OCI-LY3 (cell line): ENCODE results near the gene CACNG7.

Experiments
- EZH2phosphoT487 ChIP-seq: fragments of 200-600 bp; shearing (Covaris generic); IDR thresholded peaks from 2 replicates; pipeline ENCODE4 v1.6.1; 2018; ENCODE audit warnings: antibody characterized with exemption, mixed run types, low read depth
- TF ChIP-seq, protein P1 (sequence below): fragments of 200-600, 300-600 bp; sonication (generic); IDR thresholded peaks from 2 replicates; pipeline ENCODE4 v1.5.1; 2014; ENCODE audit warnings: antibody characterized with exemption, low read length, low read depth

DNA sequence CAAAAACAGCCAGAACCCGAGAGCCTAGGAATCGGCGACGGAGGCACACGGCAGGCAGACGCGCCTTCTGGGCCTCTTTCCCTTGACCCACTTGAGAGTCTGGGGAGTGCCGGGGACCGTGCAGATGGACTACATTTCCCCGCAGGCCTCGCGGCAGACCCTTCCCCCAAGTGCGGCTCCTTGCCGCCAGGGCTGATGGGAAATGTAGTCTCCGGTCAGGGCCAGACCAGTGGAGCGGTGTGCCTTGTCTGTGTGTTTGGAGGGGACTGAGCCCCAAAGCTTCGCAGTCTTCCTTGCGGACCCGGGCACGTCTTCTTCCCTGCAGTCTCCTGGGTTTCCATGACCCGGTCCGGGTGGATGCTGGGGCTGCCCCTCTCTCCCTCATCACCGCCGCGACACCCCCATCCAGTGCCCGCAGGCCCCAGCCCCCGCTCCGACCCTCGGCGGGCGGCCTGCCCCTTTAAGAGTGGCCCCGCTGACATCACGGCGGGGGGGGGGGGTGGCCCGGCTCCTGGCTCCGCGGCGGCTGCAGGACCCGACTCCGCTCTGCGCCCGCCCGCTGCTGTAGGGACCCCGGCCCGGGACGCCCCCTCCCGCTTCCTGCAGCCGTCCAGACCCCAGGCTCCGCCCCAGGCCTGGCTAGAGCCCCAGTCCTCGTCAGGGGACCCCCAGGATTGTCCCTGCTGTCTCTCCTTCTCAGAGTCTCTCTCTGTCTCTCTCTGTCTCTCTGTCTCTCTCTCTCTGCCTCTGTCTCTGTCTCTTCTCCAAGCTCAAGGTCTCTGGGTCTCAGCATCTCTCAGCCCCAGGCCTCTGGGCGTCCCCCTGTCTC, 758 bp upstream of the CACNG7 start:
- TF ChIP-seq, protein P1, sequence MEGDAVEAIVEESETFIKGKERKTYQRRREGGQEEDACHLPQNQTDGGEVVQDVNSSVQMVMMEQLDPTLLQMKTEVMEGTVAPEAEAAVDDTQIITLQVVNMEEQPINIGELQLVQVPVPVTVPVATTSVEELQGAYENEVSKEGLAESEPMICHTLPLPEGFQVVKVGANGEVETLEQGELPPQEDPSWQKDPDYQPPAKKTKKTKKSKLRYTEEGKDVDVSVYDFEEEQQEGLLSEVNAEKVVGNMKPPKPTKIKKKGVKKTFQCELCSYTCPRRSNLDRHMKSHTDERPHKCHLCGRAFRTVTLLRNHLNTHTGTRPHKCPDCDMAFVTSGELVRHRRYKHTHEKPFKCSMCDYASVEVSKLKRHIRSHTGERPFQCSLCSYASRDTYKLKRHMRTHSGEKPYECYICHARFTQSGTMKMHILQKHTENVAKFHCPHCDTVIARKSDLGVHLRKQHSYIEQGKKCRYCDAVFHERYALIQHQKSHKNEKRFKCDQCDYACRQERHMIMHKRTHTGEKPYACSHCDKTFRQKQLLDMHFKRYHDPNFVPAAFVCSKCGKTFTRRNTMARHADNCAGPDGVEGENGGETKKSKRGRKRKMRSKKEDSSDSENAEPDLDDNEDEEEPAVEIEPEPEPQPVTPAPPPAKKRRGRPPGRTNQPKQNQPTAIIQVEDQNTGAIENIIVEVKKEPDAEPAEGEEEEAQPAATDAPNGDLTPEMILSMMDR: no peak
- TF ChIP-seq EZH2phosphoT487: no peak
